WTC11 (cell line): ENCODE data around the gene C4orf50. TPM values are rescaled to one million over a fixed set of nuclear protein-coding genes. Genes with fewer than 3 reads are reported as not detected.

Experiments used
- ATAC-seq: fragments of 200-7000 bp; cut with Tn5 transposase; 2 replicates; pipeline ENCODE4 v1.10.0; 2021; ENCODE audit warnings: mild to moderate bottlenecking, moderate library complexity
- CTCF ChIA-PET: fragments of 300-600 bp; sonication (Branson Sonifier 250); formaldehyde crosslinking; loops from one replicate; lab custom pipeline; 2021; ENCODE audit warnings: antibody characterized with exemption; lab: Charles Lee
- POLR2A ChIA-PET: fragments of 350-600 bp; sonication (Branson Sonifier 250); formaldehyde crosslinking; loops from one replicate; lab custom pipeline; 2021; ENCODE audit warnings: antibody characterized with exemption; lab: Charles Lee
- DNase-seq: peaks from one replicate; pipeline ENCODE4 v3.0.0; 2021; ENCODE audit warnings: low spot score
- H3K27ac Mint-ChIP-seq: 2 replicates; pipeline ENCODE4 v1.8.0; 2021; ENCODE audit warnings: mixed read lengths
- H3K27me3 Mint-ChIP-seq: 2 replicates; pipeline ENCODE4 v1.8.0; 2021; ENCODE audit warnings: low read depth, mild to moderate bottlenecking, moderate library complexity, mixed read lengths
- H3K36me3 Mint-ChIP-seq: 2 replicates; pipeline ENCODE4 v1.8.0; 2021; ENCODE audit warnings: mixed read lengths
- H3K4me1 Mint-ChIP-seq: 2 replicates; pipeline ENCODE4 v1.8.0; 2022; ENCODE audit warnings: mixed read lengths
- H3K4me3 Mint-ChIP-seq: 2 replicates; pipeline ENCODE4 v1.8.0; 2021; ENCODE audit warnings: mild to moderate bottlenecking, moderate library complexity, mixed read lengths
- H3K9me3 Mint-ChIP-seq: 2 replicates; pipeline ENCODE4 v1.8.0; 2021; ENCODE audit warnings: mixed read lengths
- AFF4 ChIP-seq: sonication (generic); formaldehyde crosslinking; IDR thresholded peaks from 2 replicates; pipeline ENCODE4 v1.8.1; 2023; ENCODE audit warnings: mild to moderate bottlenecking, missing genetic modification reagents, borderline replicate concordance
- FOXJ3 ChIP-seq: sonication (generic); formaldehyde crosslinking; IDR thresholded peaks from 2 replicates; pipeline ENCODE4 v1.9.0; 2021; ENCODE audit warnings: missing genetic modification reagents, mild to moderate bottlenecking, borderline replicate concordance
- GRHL2 ChIP-seq: fragments of 250-450 bp; sonication (Bioruptor Pico); IDR thresholded peaks from 2 replicates; pipeline ENCODE4 v1.8.0; 2022; ENCODE audit warnings: mild to moderate bottlenecking, moderate library complexity; ENCODE audit not compliant: insufficient replicate concordance, severe bottlenecking
- MAX ChIP-seq: sonication (generic); formaldehyde crosslinking; IDR thresholded peaks from 2 replicates; pipeline ENCODE4 v1.8.0; 2022; ENCODE audit warnings: mild to moderate bottlenecking, missing genetic modification reagents
- PREB ChIP-seq: sonication (generic); formaldehyde crosslinking; IDR thresholded peaks from 2 replicates; pipeline ENCODE4 v1.8.1; 2022; ENCODE audit warnings: mild to moderate bottlenecking, missing genetic modification reagents, moderate library complexity, borderline replicate concordance
- TEAD4 ChIP-seq: sonication (generic); formaldehyde crosslinking; IDR thresholded peaks from 2 replicates; pipeline ENCODE4 v1.8.0; 2022; ENCODE audit warnings: mild to moderate bottlenecking, missing genetic modification reagents
- ZBTB43 ChIP-seq: sonication (generic); formaldehyde crosslinking; IDR thresholded peaks from 2 replicates; pipeline ENCODE4 v1.8.1; 2023; ENCODE audit warnings: mild to moderate bottlenecking, missing genetic modification reagents
- ZNF263 ChIP-seq: sonication (generic); formaldehyde crosslinking; IDR thresholded peaks from 2 replicates; pipeline ENCODE4 v1.8.1; 2022; ENCODE audit warnings: low read depth, mild to moderate bottlenecking, moderate library complexity, missing genetic modification reagents
- ZNF671 ChIP-seq: fragments of 250-450 bp; sonication (Bioruptor Pico); IDR thresholded peaks from 2 replicates; pipeline ENCODE4 v1.8.0; 2021; ENCODE audit warnings: mild to moderate bottlenecking
- total RNA-seq: library from RNA; stranded (reverse); gene quantifications from 3 replicates; pipeline ENCODE4 v1.2.3, GENCODE V29; 2021
- TF ChIP-seq, protein P1 (sequence below): sonication (generic); formaldehyde crosslinking; IDR thresholded peaks from 2 replicates; pipeline ENCODE4 v1.8.1; 2023; ENCODE audit warnings: mild to moderate bottlenecking, moderate library complexity, missing genetic modification reagents
- TF ChIP-seq, protein P2 (sequence below): sonication (generic); formaldehyde crosslinking; IDR thresholded peaks from 2 replicates; pipeline ENCODE4 v1.8.0; 2022; ENCODE audit warnings: mild to moderate bottlenecking, missing genetic modification reagents

The C4orf50 gene
- total RNA-seq, 1 experiment from 2014 or later: 0.17 TPM

DNA sequence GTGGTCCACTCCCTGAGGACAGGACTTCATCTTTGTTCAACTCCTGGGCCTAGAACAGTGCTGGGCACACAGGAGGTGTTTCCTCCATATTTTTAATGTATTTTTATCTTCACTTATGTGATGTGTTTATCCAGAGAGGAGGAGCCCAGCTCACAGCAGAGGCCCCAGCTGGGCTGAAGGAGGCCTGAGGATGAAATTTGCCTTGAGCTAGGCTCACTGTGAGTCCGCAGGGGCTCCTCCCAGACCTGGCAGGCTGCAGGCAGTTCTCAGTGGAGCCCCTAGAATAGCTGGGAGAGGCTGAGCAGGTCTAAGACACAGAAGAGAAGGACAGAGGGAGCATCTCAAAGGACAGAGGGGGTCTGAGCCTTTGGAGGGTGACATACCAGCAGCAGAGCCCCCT, 26.8 kb downstream of the C4orf50 start:
- POLR2A ChIA-PET: no interaction called here
- H3K27ac Mint-ChIP-seq: no peak overlapping the region
- TF ChIP-seq ZNF263 (CRISPR knock-in tag): no peak
- 0 out of 2 replicates have a peak, but pooled peaks cover 3% of the 10 kb centered on the region for H3K9me3 Mint-ChIP-seq
- DNase-seq (no peak), ATAC-seq (no peak)
- H3K4me1 Mint-ChIP-seq: no peaks in the 10 kb centered on the region
- H3K4me3 Mint-ChIP-seq: no peak overlapping the region
- CTCF ChIA-PET: interaction anchor here (1.1 to 2.1 kb wide), 3 partner anchors 10 to 20 kb away, joined by 3 to 5 read pairs (median 4); no protein-coding TSS in a partner anchor
- H3K36me3 Mint-ChIP-seq: no peaks in the 10 kb centered on the region
- H3K27me3 Mint-ChIP-seq: peaks cover 19% of the 10 kb centered on the region

DNA sequence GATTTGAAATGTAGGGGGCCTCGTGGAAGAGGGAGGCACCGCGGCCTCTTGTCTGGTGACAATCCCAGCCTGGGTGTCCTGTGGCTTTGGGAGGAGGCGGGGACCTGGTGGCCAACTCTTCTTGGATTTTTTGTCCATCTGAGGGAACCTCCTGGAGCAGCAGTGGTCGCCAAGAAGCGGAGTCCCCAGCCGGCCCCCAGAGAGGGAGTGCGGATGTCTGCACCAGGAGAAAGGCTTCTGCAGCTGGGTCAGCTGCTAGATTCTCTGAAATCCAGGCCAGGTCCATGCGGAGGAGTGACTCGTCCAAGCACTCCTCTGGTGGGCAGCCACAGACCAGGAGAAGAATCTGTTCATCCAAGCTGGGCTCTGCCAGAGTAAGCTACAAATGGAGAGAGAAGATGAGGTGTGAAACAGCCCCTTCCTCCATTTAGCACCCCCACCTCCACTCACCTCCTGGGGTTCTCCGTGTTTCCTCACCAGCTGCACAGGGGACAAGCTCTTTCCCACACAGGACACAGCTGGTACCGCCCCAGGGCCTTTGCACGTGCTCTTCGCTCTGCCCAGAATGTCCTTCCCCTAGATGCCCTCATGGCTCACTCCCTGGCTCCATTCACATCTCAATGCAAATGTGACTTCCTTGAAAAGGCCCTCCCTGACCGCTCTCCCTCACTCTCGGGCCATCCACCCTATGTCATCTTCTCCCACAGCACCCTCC, 27.6 kb downstream of the C4orf50 start:
- POLR2A ChIA-PET: no interaction called here
- DNase-seq (no peak), ATAC-seq (no peak)
- Mint-ChIP-seq H3K4me1 (no peaks in the 10 kb centered on the region), H3K27ac (no peak overlapping the region), H3K36me3 (no peaks in the 10 kb centered on the region), H3K4me3 (no peak overlapping the region), H3K27me3 (peaks cover 19% of the 10 kb centered on the region), H3K9me3 (0 out of 2 replicates have a peak, but pooled peaks cover 3% of the 10 kb centered on the region)
- TF ChIP-seq, protein P1, sequence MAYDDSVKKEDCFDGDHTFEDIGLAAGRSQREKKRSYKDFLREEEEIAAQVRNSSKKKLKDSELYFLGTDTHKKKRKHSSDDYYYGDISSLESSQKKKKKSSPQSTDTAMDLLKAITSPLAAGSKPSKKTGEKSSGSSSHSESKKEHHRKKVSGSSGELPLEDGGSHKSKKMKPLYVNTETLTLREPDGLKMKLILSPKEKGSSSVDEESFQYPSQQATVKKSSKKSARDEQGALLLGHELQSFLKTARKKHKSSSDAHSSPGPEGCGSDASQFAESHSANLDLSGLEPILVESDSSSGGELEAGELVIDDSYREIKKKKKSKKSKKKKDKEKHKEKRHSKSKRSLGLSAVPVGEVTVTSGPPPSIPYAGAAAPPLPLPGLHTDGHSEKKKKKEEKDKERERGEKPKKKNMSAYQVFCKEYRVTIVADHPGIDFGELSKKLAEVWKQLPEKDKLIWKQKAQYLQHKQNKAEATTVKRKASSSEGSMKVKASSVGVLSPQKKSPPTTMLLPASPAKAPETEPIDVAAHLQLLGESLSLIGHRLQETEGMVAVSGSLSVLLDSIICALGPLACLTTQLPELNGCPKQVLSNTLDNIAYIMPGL (CRISPR knock-in tag): no peak
- TF ChIP-seq, protein P2, sequence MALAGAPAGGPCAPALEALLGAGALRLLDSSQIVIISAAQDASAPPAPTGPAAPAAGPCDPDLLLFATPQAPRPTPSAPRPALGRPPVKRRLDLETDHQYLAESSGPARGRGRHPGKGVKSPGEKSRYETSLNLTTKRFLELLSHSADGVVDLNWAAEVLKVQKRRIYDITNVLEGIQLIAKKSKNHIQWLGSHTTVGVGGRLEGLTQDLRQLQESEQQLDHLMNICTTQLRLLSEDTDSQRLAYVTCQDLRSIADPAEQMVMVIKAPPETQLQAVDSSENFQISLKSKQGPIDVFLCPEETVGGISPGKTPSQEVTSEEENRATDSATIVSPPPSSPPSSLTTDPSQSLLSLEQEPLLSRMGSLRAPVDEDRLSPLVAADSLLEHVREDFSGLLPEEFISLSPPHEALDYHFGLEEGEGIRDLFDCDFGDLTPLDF (CRISPR knock-in tag): no peak
- TF ChIP-seq MAX (CRISPR knock-in tag) (no peak), ZBTB43 (CRISPR knock-in tag) (no peak), TEAD4 (CRISPR knock-in tag) (no peak), GRHL2 (CRISPR knock-in tag) (no peak), ZNF671 (no peak), PREB (CRISPR knock-in tag) (no peak), FOXJ3 (CRISPR knock-in tag) (no peak), AFF4 (CRISPR knock-in tag) (no peak)
- CTCF ChIA-PET: interaction anchor here (2.1 to 3.4 kb wide), 2 partner anchors 8 to 9 kb away, joined by 4 to 15 read pairs; no protein-coding TSS in a partner anchor
